GM23248 (cell line): Measurements from ENCODE around the gene AJAP1.

Experiments used
- EZH2 ChIP-seq: fragments of 200-600 bp; sonication (generic); IDR thresholded peaks from 2 replicates; pipeline ENCODE4 v1.6.1; 2018; ENCODE audit warnings: antibody characterized with exemption, mild to moderate bottlenecking; ENCODE audit not compliant: insufficient read depth, poor library complexity, severe bottlenecking
- EZH2phosphoT487 ChIP-seq: fragments of 200-600 bp; sonication (generic); IDR thresholded peaks from 2 replicates; pipeline ENCODE4 v1.6.1; 2018; ENCODE audit warnings: antibody characterized with exemption, moderate library complexity, mild to moderate bottlenecking, low read depth; ENCODE audit not compliant: insufficient read depth

DNA sequence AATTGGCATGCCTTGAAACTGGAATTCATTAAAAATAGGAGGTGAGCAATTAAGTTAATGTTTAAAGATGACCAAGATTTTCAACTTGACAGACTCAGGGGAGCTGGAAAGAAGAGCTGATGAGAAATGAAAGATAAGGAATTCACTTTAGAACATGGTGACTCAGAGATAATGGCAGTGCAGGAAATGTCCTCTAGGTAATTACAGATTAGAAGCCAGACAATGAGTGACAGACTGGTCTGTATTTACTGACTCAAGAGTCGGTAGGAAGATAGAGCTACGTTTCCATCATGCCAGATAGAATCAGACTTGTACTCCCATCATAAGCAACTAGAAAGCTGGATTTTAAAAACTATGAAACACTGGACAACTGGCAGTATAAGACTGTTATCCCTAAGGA lies 151.6 kb downstream of the AJAP1 start:
- TF ChIP-seq EZH2phosphoT487 (no peak), EZH2 (no peak)
